Hepatocyte (in vitro differentiated cells): ENCODE results near the gene SLC37A1. TPM values are rescaled to one million over a fixed set of nuclear protein-coding genes. Genes with fewer than 3 reads are reported as not detected.

Experiments
- DNase-seq: peaks from one replicate; pipeline ENCODE4 v3.0.0-alpha.2; 2016; ENCODE audit warnings: low spot score
- H2AFZ ChIP-seq: fragments of 200-600 bp; sonication (generic); 2 replicates; pipeline ENCODE4 v1.6.0; 2016; ENCODE audit warnings: antibody characterized with exemption, mild to moderate bottlenecking
- H3K27ac ChIP-seq: fragments of 200-600 bp; sonication (generic); 2 replicates; pipeline ENCODE4 v1.5.1; 2016; ENCODE audit warnings: mild to moderate bottlenecking
- H3K27me3 ChIP-seq: fragments of 200-600 bp; sonication (generic); 2 replicates; pipeline ENCODE4 v1.6.1; 2016
- H3K36me3 ChIP-seq: fragments of 200-600 bp; sonication (generic); replicated peaks from 2 replicates; pipeline ENCODE4 v1.5.1; 2016; ENCODE audit warnings: low read depth; ENCODE audit not compliant: insufficient read depth
- H3K4me1 ChIP-seq: fragments of 200-600 bp; sonication (generic); 2 replicates; pipeline ENCODE4 v1.5.1; 2016; ENCODE audit warnings: mild to moderate bottlenecking, moderate library complexity; ENCODE audit not compliant: insufficient read depth
- H3K4me2 ChIP-seq: fragments of 200-600 bp; sonication (generic); 2 replicates; pipeline ENCODE4 v1.6.0; 2016
- H3K4me3 ChIP-seq: fragments of 200-600 bp; sonication (generic); 2 replicates; pipeline ENCODE4 v1.5.1; 2016; ENCODE audit warnings: mild to moderate bottlenecking
- H3K79me2 ChIP-seq: fragments of 200-600 bp; sonication (generic); 2 replicates; pipeline ENCODE4 v1.6.0; 2017; ENCODE audit warnings: mild to moderate bottlenecking
- H3K9me2 ChIP-seq: fragments of 200-600 bp; sonication (generic); replicated peaks from 2 replicates; pipeline ENCODE4 v1.6.0; 2017; ENCODE audit warnings: mild to moderate bottlenecking; ENCODE audit not compliant: insufficient read depth
- H3K9me3 ChIP-seq: fragments of 200-600 bp; sonication (generic); 2 replicates; pipeline ENCODE4 v1.5.1; 2016; ENCODE audit warnings: low read depth, mild to moderate bottlenecking
- H4K20me1 ChIP-seq: fragments of 200-600 bp; sonication (generic); 2 replicates; pipeline ENCODE4 v1.6.0; 2016; ENCODE audit warnings: mild to moderate bottlenecking; ENCODE audit not compliant: insufficient read depth, poor library complexity, severe bottlenecking
- EZH2 ChIP-seq: fragments of 200-600 bp; sonication (generic); IDR thresholded peaks from 2 replicates; pipeline ENCODE4 v1.6.1; 2016; ENCODE audit warnings: antibody characterized with exemption, mild to moderate bottlenecking, borderline replicate concordance
- EZH2phosphoT487 ChIP-seq: fragments of 200-600 bp; sonication (generic); IDR thresholded peaks from one replicate; pipeline ENCODE4 v1.6.1; 2018; ENCODE audit warnings: antibody characterized with exemption, mild to moderate bottlenecking, low read depth, moderate library complexity; ENCODE audit not compliant: unreplicated experiment, severe bottlenecking
- WGBS: methylation state at CpG from one replicate; pipeline ENCODE4 v1.1.6; 2016; ENCODE audit warnings: low lambda C conversion rate; ENCODE audit errors: missing lambda C conversion rate; 5-methylcytosine and 5-hydroxymethylcytosine counted together
- polyA plus RNA-seq: library from polyadenylated mRNA; unstranded; fragments of >200 nt; fragmentation: Nextera tagmentation; extraction: Ambion mirVana; gene quantifications from 2 replicates; pipeline ENCODE4 v1.2.1, GENCODE V29; 2016
- total RNA-seq: library from RNA; depleted of rRNA; stranded (reverse); fragments of >200 nt; gene quantifications from 2 replicates; pipeline ENCODE4 v1.2.3, GENCODE V29; 2014
- TF ChIP-seq, protein P1 (sequence below): fragments of 200-600 bp; sonication (generic); IDR thresholded peaks from 2 replicates; pipeline ENCODE4 v1.5.1; 2016; ENCODE audit warnings: antibody characterized with exemption, mild to moderate bottlenecking; ENCODE audit not compliant: poor library complexity

Gene SLC37A1
- total and polyA plus RNA-seq, 2 experiments from 2014 or later = 17.9 to 18.5 TPM

DNA sequence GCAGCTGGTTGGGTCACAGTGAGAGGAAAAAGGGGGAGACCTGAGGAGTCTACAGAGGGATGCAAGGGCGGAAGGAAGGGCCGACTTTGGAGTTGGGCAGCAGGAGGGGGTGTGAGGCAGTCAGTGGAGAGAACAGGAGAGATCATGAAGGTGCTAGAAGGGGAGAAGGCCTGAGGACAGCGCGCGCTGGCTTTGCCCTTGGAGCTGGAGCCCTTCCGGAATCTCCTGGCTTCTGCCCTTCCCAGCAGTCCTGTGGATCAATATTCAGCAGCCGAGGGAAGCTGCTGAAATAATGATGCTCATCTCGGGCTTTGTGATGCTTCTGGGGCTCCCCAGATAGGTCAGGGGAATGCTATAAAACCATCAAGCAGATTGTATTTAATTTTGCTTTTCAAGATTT lies 26.7 kb downstream of the SLC37A1 start:
- Histone ChIP-seq H3K4me3 (no peak overlapping the region), H3K9me2 (no peaks in the 10 kb centered on the region), H3K79me2 (no peaks in the 10 kb centered on the region), H3K9me3 (no peaks in the 10 kb centered on the region), H3K27me3 (no peaks in the 10 kb centered on the region), H4K20me1 (no peaks in the 10 kb centered on the region), H3K27ac (no peak overlapping the region), H3K36me3 (no peaks in the 10 kb centered on the region), H2AFZ (no peak overlapping the region), H3K4me1 (no peaks in the 10 kb centered on the region), H3K4me2 (no peak overlapping the region)
- 95% methylated on average over 8 of the region's 8 CpGs for WGBS
- TF ChIP-seq EZH2phosphoT487 (no peak), EZH2 (no peak)
- TF ChIP-seq, protein P1, sequence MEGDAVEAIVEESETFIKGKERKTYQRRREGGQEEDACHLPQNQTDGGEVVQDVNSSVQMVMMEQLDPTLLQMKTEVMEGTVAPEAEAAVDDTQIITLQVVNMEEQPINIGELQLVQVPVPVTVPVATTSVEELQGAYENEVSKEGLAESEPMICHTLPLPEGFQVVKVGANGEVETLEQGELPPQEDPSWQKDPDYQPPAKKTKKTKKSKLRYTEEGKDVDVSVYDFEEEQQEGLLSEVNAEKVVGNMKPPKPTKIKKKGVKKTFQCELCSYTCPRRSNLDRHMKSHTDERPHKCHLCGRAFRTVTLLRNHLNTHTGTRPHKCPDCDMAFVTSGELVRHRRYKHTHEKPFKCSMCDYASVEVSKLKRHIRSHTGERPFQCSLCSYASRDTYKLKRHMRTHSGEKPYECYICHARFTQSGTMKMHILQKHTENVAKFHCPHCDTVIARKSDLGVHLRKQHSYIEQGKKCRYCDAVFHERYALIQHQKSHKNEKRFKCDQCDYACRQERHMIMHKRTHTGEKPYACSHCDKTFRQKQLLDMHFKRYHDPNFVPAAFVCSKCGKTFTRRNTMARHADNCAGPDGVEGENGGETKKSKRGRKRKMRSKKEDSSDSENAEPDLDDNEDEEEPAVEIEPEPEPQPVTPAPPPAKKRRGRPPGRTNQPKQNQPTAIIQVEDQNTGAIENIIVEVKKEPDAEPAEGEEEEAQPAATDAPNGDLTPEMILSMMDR = no peak
- DNase-seq = no peak

DNA sequence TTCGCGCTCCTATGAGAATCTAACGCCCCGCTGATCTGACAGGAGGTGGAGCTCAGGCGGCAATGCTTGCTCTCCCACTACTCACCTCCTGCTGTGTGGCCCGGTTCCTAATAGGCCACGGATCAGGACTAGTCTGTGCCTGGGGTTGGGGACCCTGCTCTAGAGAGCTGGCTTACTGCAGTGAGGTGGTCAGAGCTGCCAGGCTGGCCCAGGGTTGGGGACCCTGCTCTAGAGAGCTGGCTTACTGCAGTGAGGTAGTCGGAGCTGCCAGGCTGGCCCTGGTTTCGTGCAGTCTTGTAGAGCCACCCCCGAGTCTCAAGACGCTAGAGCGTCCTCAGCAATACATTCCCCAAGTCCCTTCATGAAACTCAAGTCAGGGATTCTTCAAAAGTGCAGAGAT lies 27.5 kb downstream of the SLC37A1 start:
- H4K20me1 ChIP-seq = no peaks in the 10 kb centered on the region
- no peak overlapping the region for H3K27ac ChIP-seq
- H3K9me2 ChIP-seq = no peaks in the 10 kb centered on the region
- no peak for DNase-seq
- no peaks in the 10 kb centered on the region for H3K27me3 ChIP-seq
- WGBS = 92% methylated on average over 12 of the region's 12 CpGs
- no peak overlapping the region for H3K4me2 ChIP-seq
- no peaks in the 10 kb centered on the region for H3K9me3 ChIP-seq
- H2AFZ ChIP-seq = no peak overlapping the region
- no peak overlapping the region for H3K4me3 ChIP-seq
- H3K36me3 ChIP-seq = no peaks in the 10 kb centered on the region
- H3K4me1 ChIP-seq = no peaks in the 10 kb centered on the region
- H3K79me2 ChIP-seq = no peaks in the 10 kb centered on the region
- TF ChIP-seq EZH2phosphoT487 (no peak), EZH2 (no peak)
- TF ChIP-seq, protein P1 = no peak

DNA sequence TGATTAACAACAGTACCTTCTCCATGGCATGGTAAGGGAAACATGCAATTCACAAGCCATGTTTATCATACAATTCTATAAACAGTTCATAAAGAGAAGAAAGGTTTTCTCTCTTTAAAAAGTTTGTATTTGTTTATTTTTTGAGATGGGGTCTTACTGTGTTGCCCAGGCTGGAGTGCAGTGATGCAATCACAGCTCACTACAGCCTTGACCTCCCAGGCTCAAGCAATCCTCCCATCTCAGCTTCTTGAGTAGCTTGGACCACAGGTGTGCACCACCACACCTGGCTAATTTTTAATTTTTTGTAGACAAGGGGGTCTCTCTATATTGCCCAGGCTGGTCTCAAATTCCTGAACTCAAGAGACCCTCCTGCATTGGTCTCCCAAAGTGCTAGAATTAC lies 28.0 kb downstream of the SLC37A1 start:
- no peak for DNase-seq
- Histone ChIP-seq H3K9me2 (no peaks in the 10 kb centered on the region), H3K27ac (no peak overlapping the region), H3K79me2 (no peaks in the 10 kb centered on the region), H3K36me3 (no peaks in the 10 kb centered on the region), H3K4me1 (no peaks in the 10 kb centered on the region), H4K20me1 (no peaks in the 10 kb centered on the region), H3K27me3 (no peaks in the 10 kb centered on the region), H3K4me2 (no peak overlapping the region), H3K4me3 (no peak overlapping the region), H2AFZ (no peak overlapping the region), H3K9me3 (no peaks in the 10 kb centered on the region)
- no peak for TF ChIP-seq EZH2phosphoT487
- TF ChIP-seq, protein P1 = no peak
- TF ChIP-seq EZH2 = no peak

DNA sequence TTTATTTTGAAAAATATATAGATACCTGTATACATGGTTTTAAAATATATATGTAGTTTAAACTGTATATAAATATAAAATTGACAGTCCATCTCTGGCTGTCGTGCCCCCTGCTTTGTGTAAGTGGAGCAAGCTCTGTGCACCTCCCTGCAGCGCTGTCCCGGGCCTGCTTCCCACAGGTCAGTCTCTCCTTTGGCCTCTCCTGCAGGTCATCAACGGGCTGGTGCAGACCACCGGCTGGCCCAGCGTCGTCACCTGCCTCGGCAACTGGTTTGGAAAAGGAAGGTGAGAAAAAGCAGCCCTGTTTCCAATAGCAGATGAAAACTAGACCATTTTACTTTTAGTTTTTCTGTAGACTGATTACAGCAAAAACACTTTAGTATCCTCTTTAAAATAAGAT lies 28.5 kb downstream of the SLC37A1 start:
- Histone ChIP-seq H3K36me3 (no peaks in the 10 kb centered on the region), H3K4me1 (no peaks in the 10 kb centered on the region), H3K27me3 (no peaks in the 10 kb centered on the region), H3K9me2 (no peaks in the 10 kb centered on the region), H3K9me3 (no peaks in the 10 kb centered on the region), H3K4me3 (no peak overlapping the region), H2AFZ (no peak overlapping the region), H4K20me1 (no peaks in the 10 kb centered on the region), H3K79me2 (no peaks in the 10 kb centered on the region), H3K27ac (no peak overlapping the region), H3K4me2 (no peak overlapping the region)
- TF ChIP-seq, protein P1 = no peak
- TF ChIP-seq EZH2 (no peak), EZH2phosphoT487 (no peak)
- WGBS = 92% methylated on average over 8 of the region's 8 CpGs
- DNase-seq = no peak
